ENCODE data around the gene ARHGAP32. TPM values are rescaled to one million over a fixed set of nuclear protein-coding genes. Genes with fewer than 3 reads are reported as not detected.

ARHGAP32 gene
- total RNA-seq, 1 experiment from 2014 or later = 22.0 TPM

- no peak overlapping the region; a peak in 1 of 7 replicates for H3K27ac Mint-ChIP-seq
- H2AK5ac ChIP-seq (ENCODE audit: insufficient read length, low read length) = no peak overlapping the region
Observed at GRCh38 chr11:128915149-128915521, 277.0 kb downstream of the ARHGAP32 start.

More at GRCh38 chr11:128915149-128915521, 277.0 kb downstream of the ARHGAP32 start:
- Histone ChIP-seq H2BK5ac (ENCODE audit: insufficient read length, low read length) (no peak overlapping the region), H3K4me2 (ENCODE audit: insufficient read depth, insufficient read length, low read length) (no peak overlapping the region), H3K4ac (ENCODE audit: low read depth, low read length) (no peak overlapping the region), H3K27ac (ENCODE audit: insufficient read length, low read depth, low read length) (no peak overlapping the region), H3K79me2 (ENCODE audit: insufficient read depth, low read length) (no peaks in the 10 kb centered on the region), H2AFZ (ENCODE audit: low read length) (no peak overlapping the region), H3K18ac (ENCODE audit: insufficient read length, low read depth, low read length) (no peak overlapping the region), H3K23me2 (ENCODE audit: insufficient read length, low read depth, low read length, poor library complexity, severe bottlenecking) (no peaks in the 10 kb centered on the region), H2BK120ac (ENCODE audit: low read depth, low read length, poor library complexity, severe bottlenecking) (no peak overlapping the region), H3K56ac (ENCODE audit: insufficient read length, low read depth, low read length) (no peak overlapping the region), H4K5ac (ENCODE audit: insufficient read length, low read depth, low read length) (no peak overlapping the region), H2BK20ac (ENCODE audit: low read depth, low read length, poor library complexity, severe bottlenecking) (no peak overlapping the region), H3K27me3 (ENCODE audit: insufficient read depth, low read length) (no peaks in the 10 kb centered on the region), H3K9me3 (ENCODE audit: control insufficient read depth, low read depth, low read length) (no peaks in the 10 kb centered on the region), H3K4me1 (ENCODE audit: insufficient read depth, low read length) (no peaks in the 10 kb centered on the region), H3K79me1 (ENCODE audit: insufficient read depth, low read depth, low read length, poor library complexity, severe bottlenecking) (no peaks in the 10 kb centered on the region), H2BK12ac (ENCODE audit: insufficient read length, low read depth, low read length) (no peak overlapping the region), H3T11ph (ENCODE audit: low read length) (no peak overlapping the region), H2BK15ac (ENCODE audit: low read depth, low read length) (no peak overlapping the region), H4K91ac (ENCODE audit: insufficient read length, low read depth, low read length) (no peak overlapping the region), H3K14ac (ENCODE audit: insufficient read depth, low read length) (no peak overlapping the region; the same call in 1 of the 2 replicates), H4K20me1 (ENCODE audit: control insufficient read depth, insufficient read depth, insufficient read length) (no peaks in the 10 kb centered on the region), H4K8ac (replicated peaks; ENCODE audit: insufficient read length, low read depth, low read length) (no peak overlapping the region), H3K9ac (ENCODE audit: extremely low read depth, insufficient read length, low read length) (no peak overlapping the region), H3K23ac (ENCODE audit: insufficient read length, low read depth, low read length) (no peak overlapping the region)
- H3K36me3 Mint-ChIP-seq (ENCODE audit: insufficient read depth in 1 of 3, low read depth in 3 of 3) = 0 out of 7 replicates have a peak, but pooled peaks cover 0 to 4% (median 0%) of the 10 kb centered on the region in 3 experiments
- TF ChIP-seq CTCF (conservative IDR thresholded peaks at IDR 0.05) = no peak
- peaks cover 0 to 7% of the 10 kb centered on the region in 2 experiments; a peak in 4 of 5 replicates for H3K9me3 Mint-ChIP-seq
- DNase-seq = no peak
- no peak overlapping the region for H3K4me3 Mint-ChIP-seq
- H3K4me1 Mint-ChIP-seq = peaks cover 0 to 3% of the 10 kb centered on the region in 2 experiments; a peak in 1 of 4 replicates
- peaks cover 61% of the 10 kb centered on the region for H3K27me3 Mint-ChIP-seq (ENCODE audit: low read depth)
- WGBS (ENCODE audit: extremely low coverage, insufficient read length, low lambda C conversion rate) = no CpG with 5 or more reads among the region's 6 CpGs

Other genes starting within 250 kb of the ARHGAP32 start
- gene TP53AIP1, start 249.5 kb downstream of the ARHGAP32 start, total RNA-seq (2021) = not detected in 2 replicates
- gene BARX2, start 183.5 kb upstream of the ARHGAP32 start, total RNA-seq (2021) = not detected in 2 replicates